Measurements from ENCODE around the gene LAMC3. TPM values are rescaled to one million over a fixed set of nuclear protein-coding genes. Genes with fewer than 3 reads are reported as not detected.

Gene LAMC3
- polyA plus RNA-seq, 1 experiment: 0.01 TPM

GRCh38 chr9:130989891-130990290, 19.1 kb upstream of the LAMC3 start:
- POLR2A ChIA-PET: no interaction called here
- no peak for DNase-seq (ENCODE audit: low read depth)
- CTCF ChIA-PET: interaction anchor here (1.0 kb wide), 1 partner anchor 8 kb away, joined by 3 read pairs; no protein-coding TSS in a partner anchor
- H3K4me3 ChIP-seq (ENCODE audit: low read depth, low read length): no peak overlapping the region
- no peak for TF ChIP-seq CTCF (IDR thresholded peaks at IDR 0.05; ENCODE audit: insufficient read depth, low read depth, low read length)
- peaks cover 7% of the 10 kb centered on the region for H3K27me3 ChIP-seq (ENCODE audit: control insufficient read depth, insufficient read depth, low read length)
- H3K36me3 ChIP-seq (ENCODE audit: control insufficient read depth, insufficient read depth, low read length): no peaks in the 10 kb centered on the region

- ChIA-PET POLR2A (no interaction called here), CTCF (interaction anchor here (1.0 kb wide), 1 partner anchor 8 kb away, joined by 3 read pairs; no protein-coding TSS in a partner anchor)
- no peak overlapping the region for H3K4me3 ChIP-seq (ENCODE audit: low read depth, low read length)
- no peak for TF ChIP-seq CTCF (IDR thresholded peaks at IDR 0.05; ENCODE audit: insufficient read depth, low read depth, low read length)
- DNase-seq (ENCODE audit: low read depth): no peak
- no peaks in the 10 kb centered on the region for H3K36me3 ChIP-seq (ENCODE audit: control insufficient read depth, insufficient read depth, low read length)
- H3K27me3 ChIP-seq (ENCODE audit: control insufficient read depth, insufficient read depth, low read length): peaks cover 5% of the 10 kb centered on the region; the same call in 1 of the 2 replicates
These were observed 18.5 kb upstream of the LAMC3 start for GRCh38 chr9:130990306-130990977.

GRCh38 chr9:130990978-130991777, 17.8 kb upstream of the LAMC3 start:
- TF ChIP-seq CTCF (IDR thresholded peaks at IDR 0.05; ENCODE audit: insufficient read depth, low read depth, low read length): no peak
- Histone ChIP-seq H3K36me3 (ENCODE audit: control insufficient read depth, insufficient read depth, low read length) (no peaks in the 10 kb centered on the region), H3K27me3 (ENCODE audit: control insufficient read depth, insufficient read depth, low read length) (peaks cover 4% of the 10 kb centered on the region; the same call in 1 of the 2 replicates), H3K4me3 (ENCODE audit: low read depth, low read length) (no peak overlapping the region)
- CTCF ChIA-PET: no interaction called here
- POLR2A ChIA-PET: no interaction called here
- no peak for DNase-seq (ENCODE audit: low read depth)

GRCh38 chr9:130991778-130992681, 16.9 kb upstream of the LAMC3 start:
- H3K36me3 ChIP-seq (ENCODE audit: control insufficient read depth, insufficient read depth, low read length): no peaks in the 10 kb centered on the region
- TF ChIP-seq CTCF (IDR thresholded peaks at IDR 0.05; ENCODE audit: insufficient read depth, low read depth, low read length): no peak
- ChIA-PET POLR2A (no interaction called here), CTCF (interaction anchor here (2.1 kb wide), 1 partner anchor 291 kb away, joined by 7 read pairs; no protein-coding TSS in a partner anchor)
- DNase-seq (ENCODE audit: low read depth): no peak
- peaks cover 4% of the 10 kb centered on the region; the same call in 1 of the 2 replicates for H3K27me3 ChIP-seq (ENCODE audit: control insufficient read depth, insufficient read depth, low read length)
- no peak overlapping the region for H3K4me3 ChIP-seq (ENCODE audit: low read depth, low read length)
